Brain microvascular endothelial cell (primary cell): Measurements from ENCODE around the gene HAGH.

Source experiments
- DNase-seq: peaks from one replicate; pipeline ENCODE4 v3.0.0-alpha.2; 2020
- H3K27ac ChIP-seq: fragments of 250-450 bp; sonication (Bioruptor Pico); 2 replicates; pipeline ENCODE4 v1.5.1; 2020; ENCODE audit warnings: mild to moderate bottlenecking, moderate library complexity
- H3K27me3 ChIP-seq: fragments of 250-450 bp; sonication (Bioruptor Pico); replicated peaks from 2 replicates; pipeline ENCODE4 v1.5.1; 2020; ENCODE audit warnings: mild to moderate bottlenecking
- H3K36me3 ChIP-seq: fragments of 250-450 bp; sonication (Bioruptor Pico); replicated peaks from 2 replicates; pipeline ENCODE4 v1.5.1; 2020; ENCODE audit warnings: mild to moderate bottlenecking
- H3K4me3 ChIP-seq: 2 replicates; pipeline ENCODE4 v1.5.1; 2011; ENCODE audit warnings: low read depth, mild to moderate bottlenecking, control low read depth, low read length, moderate library complexity
- CTCF ChIP-seq: IDR thresholded peaks from 2 replicates; pipeline ENCODE4 v1.5.1; 2011; ENCODE audit warnings: low read depth, mild to moderate bottlenecking, moderate library complexity, low read length, control low read depth, inconsistent platforms; ENCODE audit errors: missing control alignments
- in situ Hi-C: cut with HindIII; loops from 2 replicates; pipeline ENCODE4 v1.10.0; 2017; ENCODE audit warnings: low sequenced_read_pairs, low pct_ligation_motif_present

The HAGH gene

GRCh38 chr16:1794908-1795666, 31.5 kb downstream of the HAGH start:
- in situ Hi-C loops = no loop called here
- no peak overlapping the region for H3K4me3 ChIP-seq
- no peaks in the 10 kb centered on the region for H3K27me3 ChIP-seq
- DNase-seq = no peak
- H3K27ac ChIP-seq = no peak overlapping the region
- peaks cover 4% of the 10 kb centered on the region for H3K36me3 ChIP-seq
- TF ChIP-seq CTCF = no peak

- in situ Hi-C loops = no loop called here
- H3K27me3 ChIP-seq = no peaks in the 10 kb centered on the region
- no peak for DNase-seq
- H3K36me3 ChIP-seq = peaks cover 4% of the 10 kb centered on the region
- H3K4me3 ChIP-seq = no peak overlapping the region
- no peak for TF ChIP-seq CTCF
- no peak overlapping the region for H3K27ac ChIP-seq
These were observed 32.3 kb downstream of the HAGH start for GRCh38 chr16:1794221-1794871.

GRCh38 chr16:1793578-1794220, 32.9 kb downstream of the HAGH start, which contains the start of gene IGFALS:
Gene IGFALS (minus strand): TSS chr16:1793705. CDS start chr16:1793652, 53 bp downstream.
- H3K4me3 ChIP-seq = no peak within 1 kb of the TSS
- no peaks in the 10 kb centered on the region for H3K27me3 ChIP-seq
- H3K36me3 ChIP-seq = peaks cover 8% of the 10 kb centered on the region
- H3K27ac ChIP-seq = no peak within 1 kb of the TSS
- no peak for TF ChIP-seq CTCF
- no peak for DNase-seq
- in situ Hi-C loops = no loop called here

- in situ Hi-C loops = no loop called here
- H3K4me3 ChIP-seq = no peak overlapping the region
These were observed 33.6 kb downstream of the HAGH start for GRCh38 chr16:1792836-1793577.

More at GRCh38 chr16:1792836-1793577, 33.6 kb downstream of the HAGH start:
- no peak for DNase-seq
- no peaks in the 10 kb centered on the region for H3K27me3 ChIP-seq
- TF ChIP-seq CTCF = no peak
- H3K36me3 ChIP-seq = peaks cover 15% of the 10 kb centered on the region
- no peak overlapping the region for H3K27ac ChIP-seq
